GM04503 (cell line): ENCODE data around the gene KLHL22.
"Not testable (repeated sequence)": the region's sequence is repeated elsewhere in the genome, so short reads cannot be mapped to it uniquely, and the experiment has no call there.

ENCODE experiments used
- DNase-seq: peaks from one replicate; pipeline ENCODE4 v3.0.0-alpha.2; 2012; ENCODE audit warnings: low read depth

Gene KLHL22

GRCh38 chr22:20400606-20401375, 94.8 kb downstream of the KLHL22 start:
- DNase-seq = no peak

DNA sequence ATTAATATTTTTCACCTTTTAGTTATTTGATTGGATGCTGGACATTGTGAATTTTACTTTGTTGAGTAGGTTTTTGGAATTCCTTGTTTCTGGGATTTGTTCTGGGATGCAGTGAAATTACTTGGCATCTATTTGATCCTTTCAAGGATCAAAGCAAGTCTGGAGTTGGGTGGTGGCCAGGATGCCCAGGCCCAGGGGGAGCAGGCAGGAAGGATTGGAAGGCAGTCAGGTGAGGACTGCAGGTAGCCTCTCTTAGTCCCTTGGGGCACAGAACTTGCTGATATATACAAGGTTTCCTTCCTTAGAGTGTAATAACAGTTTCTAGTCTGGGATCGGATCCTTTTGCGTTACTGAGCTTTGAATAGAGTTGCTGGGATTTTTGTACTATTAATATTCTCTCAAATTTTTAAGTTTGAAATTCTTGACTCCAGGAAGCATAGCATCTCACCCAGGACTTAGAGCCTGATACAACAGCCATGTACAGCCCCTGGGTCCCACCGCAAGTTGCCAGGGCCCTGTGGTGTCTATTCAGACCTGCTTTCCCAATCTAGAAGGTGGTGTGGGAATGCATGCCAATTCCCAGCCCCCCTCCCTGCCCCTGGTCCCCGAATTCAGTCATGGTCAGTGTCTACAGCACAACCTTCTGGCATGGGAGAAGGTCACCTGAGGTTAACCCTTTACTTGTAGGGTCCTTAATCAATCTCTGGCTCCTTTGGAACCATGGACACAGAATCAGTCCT, 95.6 kb downstream of the KLHL22 start:
- DNase-seq = no peak

- no peak for DNase-seq
Observed at GRCh38 chr22:20398420-20398819, 97.2 kb downstream of the KLHL22 start.

- no peak for DNase-seq
Observed at GRCh38 chr22:20397498-20397897, 98.1 kb downstream of the KLHL22 start.

DNA sequence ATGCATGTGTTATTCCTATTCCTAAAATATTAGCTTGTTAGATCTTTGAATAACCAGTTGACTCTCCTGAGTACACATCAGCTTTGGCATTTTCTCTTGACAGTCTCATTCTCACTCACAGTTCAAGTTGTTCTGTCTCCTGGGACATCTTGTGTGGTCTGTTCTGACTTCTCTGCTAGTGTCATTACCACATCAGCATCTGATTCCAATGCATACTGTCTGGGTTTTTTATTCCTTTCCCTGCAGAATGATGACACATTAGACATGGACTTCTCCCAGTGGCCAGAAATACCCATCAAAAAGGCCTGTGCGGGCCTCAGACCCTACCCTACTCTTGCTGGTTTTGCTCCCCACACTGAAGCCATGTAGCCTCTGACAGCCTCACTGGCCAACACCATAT, 99.0 kb downstream of the KLHL22 start:
- DNase-seq = peak; percentile 39

- no peak for DNase-seq
Observed at GRCh38 chr22:20395907-20396287, 99.7 kb downstream of the KLHL22 start.

- no peak for DNase-seq
Observed at GRCh38 chr22:20395181-20395906, 100.3 kb downstream of the KLHL22 start.

DNA sequence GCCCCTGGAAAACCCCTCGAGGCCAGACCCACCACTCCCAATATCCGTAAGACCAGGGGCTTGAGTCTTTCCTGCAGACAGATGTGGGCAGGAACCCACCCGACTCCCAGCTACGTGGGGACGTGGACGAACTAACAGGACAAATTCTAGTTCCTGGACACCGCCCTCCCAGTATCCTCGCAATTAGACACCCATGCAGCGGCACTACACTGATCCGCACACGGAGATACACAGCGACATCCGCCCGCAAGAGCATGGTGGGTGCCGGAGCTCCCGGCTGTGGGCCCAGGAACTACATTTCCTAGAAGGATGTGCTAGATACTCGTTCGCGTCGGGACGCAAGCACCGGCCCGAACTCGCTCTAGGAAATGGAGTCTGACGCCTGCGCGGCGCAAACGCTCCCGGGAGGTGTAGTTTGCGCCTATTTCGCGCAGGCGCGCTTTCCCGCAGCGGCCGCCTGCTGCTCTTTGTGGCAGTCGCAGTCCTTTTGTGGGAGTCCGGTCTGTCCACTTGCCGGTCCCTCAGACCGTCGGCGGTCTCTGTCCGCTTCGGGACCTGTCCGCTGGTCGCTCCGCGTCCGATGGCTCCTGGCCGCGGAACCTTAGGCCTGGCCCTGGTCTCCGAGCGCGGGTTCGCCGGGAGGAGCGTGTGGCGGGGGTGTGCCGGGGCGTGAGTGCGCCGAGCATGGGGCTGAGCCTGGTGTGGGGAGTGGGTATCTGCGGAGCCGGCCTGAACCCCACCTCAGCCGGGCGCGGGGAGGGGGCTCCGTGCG, 101.7 kb downstream of the KLHL22 start, which contains the start of gene ZNF74:
TSS of gene ZNF74 (plus strand) at position 447 of the 772 bp plus-strand sequence. CDS start 478 bp downstream, outside the sequence.
- peak; percentile 64 for DNase-seq

DNA sequence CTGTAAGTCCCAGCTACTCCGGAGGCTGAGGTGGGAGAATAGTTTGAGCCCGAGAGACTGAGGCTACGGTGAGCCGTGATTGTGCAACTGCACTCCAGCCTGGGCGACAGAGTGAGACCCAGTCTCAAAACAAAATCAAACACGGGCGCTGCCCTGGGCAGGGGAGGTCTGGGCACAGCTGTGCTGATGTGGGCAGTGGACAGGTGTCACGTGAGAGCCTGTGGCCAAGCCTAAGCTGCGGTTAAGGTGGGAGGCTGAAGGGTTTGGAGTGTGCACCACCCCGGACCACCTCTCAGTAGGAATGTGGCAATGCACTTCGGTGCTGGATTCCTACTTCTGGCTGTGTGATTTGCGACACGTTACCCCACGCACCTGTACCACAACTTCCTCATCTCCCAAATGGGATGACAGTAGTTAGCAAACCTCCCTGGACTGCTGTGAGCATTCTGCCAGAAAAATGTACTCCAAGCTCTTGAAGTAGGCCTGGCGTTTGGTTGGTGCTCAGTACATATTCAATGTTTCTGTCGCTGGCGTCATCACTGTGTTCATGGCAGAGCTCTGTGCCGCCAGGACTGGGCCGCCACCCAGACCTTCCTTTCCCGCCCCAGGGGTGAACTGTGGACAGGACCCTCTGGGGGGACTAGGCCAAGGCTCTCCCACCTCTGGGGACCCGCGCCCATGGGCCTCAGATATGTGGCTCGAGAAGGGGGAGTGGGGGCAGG, 102.5 kb downstream of the KLHL22 start:
- no peak for DNase-seq

DNA sequence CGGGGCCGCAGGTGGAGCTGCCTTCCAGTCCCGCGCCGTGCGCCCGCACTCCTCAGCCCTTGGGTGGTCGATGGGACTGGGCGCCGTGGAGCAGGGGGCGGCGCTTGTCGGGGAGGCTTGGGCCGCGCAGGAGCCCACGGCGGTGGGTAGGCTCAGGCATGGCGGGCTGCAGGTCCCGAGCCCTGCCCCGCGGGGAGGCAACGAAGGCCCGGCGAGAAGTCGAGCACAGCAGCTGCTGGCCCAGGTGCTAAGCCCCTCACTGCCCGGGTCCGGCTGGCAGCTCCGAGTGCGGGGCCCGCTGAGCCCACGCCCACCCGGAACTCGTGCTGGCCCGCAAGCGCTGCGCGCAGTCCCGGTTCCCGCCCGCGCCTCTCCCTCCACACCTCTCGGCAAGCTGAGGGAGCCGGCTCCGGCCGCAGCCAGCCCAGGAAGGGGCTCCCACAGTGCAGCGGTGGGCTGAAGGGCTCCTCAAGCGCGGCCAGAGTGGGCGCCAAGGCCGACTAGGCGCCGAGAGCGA, 103.2 kb downstream of the KLHL22 start:
- not testable (repeated sequence) for DNase-seq
